B cell (primary cell): ENCODE measurements around the gene ANKDD1B.

Source experiments
- CTCF ChIP-seq: fragments of 200-600 bp; IDR thresholded peaks from one replicate; pipeline ENCODE4 v1.8.0; 2022; ENCODE audit warnings: antibody characterized with exemption, mild to moderate bottlenecking
- EZH2 ChIP-seq: IDR thresholded peaks from 2 replicates; pipeline ENCODE4 v1.6.1; 2012; ENCODE audit warnings: borderline replicate concordance, low read depth, mild to moderate bottlenecking, moderate library complexity, low read length; ENCODE audit not compliant: insufficient read depth, poor library complexity, severe bottlenecking

- TF ChIP-seq CTCF (no peak), EZH2 (no peak)
Measured at GRCh38 chr5:75612226-75612569, 945 bp downstream of the ANKDD1B start.
